PFSK-1 (cell line): ENCODE data around the gene ACTN2.

ENCODE experiments used
- FOXP2 ChIP-seq: optimal IDR thresholded peaks from 2 replicates; pipeline ENCODE3; 2011; ENCODE audit warnings: borderline replicate concordance, control low read depth, inconsistent platforms; ENCODE audit not compliant: insufficient read depth; ENCODE audit errors: extremely low read length, extremely low read depth
- POLR2AphosphoS5 ChIP-seq: IDR thresholded peaks from 2 replicates; pipeline ENCODE4 v1.6.1; 2012; ENCODE audit warnings: low read depth, mild to moderate bottlenecking, control low read depth, low read length, moderate library complexity
- REST ChIP-seq, 2 experiments: IDR thresholded peaks; 2 replicates each; pipeline versions ENCODE4 v1.6.1 to v1.8.0; 2011 to 2012; ENCODE audit warnings: low read depth in 2 of 2, low read length in 2 of 2, control low read depth in 1 of 2, inconsistent platforms in 1 of 2, mild to moderate bottlenecking in 1 of 2, moderate library complexity in 1 of 2; ENCODE audit not compliant: insufficient read depth in 1 of 2
- SIN3A ChIP-seq: IDR thresholded peaks from 2 replicates; pipeline ENCODE4 v1.6.1; 2012; ENCODE audit warnings: mild to moderate bottlenecking, low read length, moderate library complexity, borderline replicate concordance; ENCODE audit not compliant: insufficient read depth
- TAF1 ChIP-seq: IDR thresholded peaks from 2 replicates; pipeline ENCODE4 v1.6.1; 2012; ENCODE audit warnings: low read length, control low read depth, borderline replicate concordance; ENCODE audit not compliant: insufficient read depth

ACTN2 gene

DNA sequence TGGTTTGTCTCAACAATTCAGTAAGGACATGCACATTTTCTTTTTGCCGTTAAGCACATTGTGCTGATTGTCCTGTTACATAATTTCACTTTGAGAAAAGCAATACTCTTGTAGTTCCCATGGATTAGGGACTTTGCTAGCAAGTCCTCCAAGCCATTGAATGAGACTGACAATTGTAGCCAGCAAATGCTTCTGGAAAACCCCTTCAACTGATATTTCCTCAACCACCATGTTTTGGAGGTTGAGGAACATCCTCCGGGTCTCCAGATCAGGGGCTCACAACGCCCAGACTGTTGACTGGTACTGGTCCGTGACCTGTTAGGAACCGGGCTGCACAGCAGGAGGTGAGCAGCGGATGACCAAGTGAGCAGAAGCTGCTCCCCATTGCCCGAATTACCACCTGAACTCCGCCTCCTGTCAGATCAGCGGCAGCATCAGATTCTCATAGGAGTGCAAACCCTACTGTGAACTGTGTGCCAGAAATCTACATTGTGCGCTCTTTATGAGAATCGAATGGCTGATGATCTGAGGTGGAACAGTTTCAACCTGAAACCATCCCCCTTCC, 24.1 kb downstream of the ACTN2 start:
- TF ChIP-seq TAF1 (no peak), POLR2AphosphoS5 (no peak)

- no peak for TF ChIP-seq SIN3A
- TF ChIP-seq REST (IDR thresholded peaks at IDR 0.05; ENCODE audit: insufficient read depth in 1 of 2, low read depth in 2 of 2, low read length in 2 of 2): no peak
- TF ChIP-seq FOXP2: no peak
- TF ChIP-seq POLR2AphosphoS5: no peak
- no peak for TF ChIP-seq TAF1
Measured at GRCh38 chr1:236716160-236716559, 29.9 kb downstream of the ACTN2 start.

DNA sequence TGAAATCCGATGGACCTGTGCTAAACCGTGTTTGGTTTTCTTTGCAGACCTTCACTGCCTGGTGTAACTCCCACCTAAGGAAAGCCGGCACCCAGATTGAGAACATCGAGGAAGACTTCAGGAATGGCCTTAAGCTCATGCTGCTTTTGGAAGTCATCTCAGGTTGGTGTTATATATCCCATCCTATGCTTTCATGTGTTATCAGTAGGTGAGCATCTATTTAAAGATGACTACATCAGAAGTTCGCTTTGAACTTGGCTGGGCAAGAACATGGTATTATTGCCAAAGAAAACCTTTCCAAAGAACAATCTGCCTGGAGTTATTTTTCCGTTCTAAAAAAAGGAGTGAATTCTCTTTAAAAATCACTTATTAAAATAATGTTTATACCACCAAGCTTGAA, 31.5 kb downstream of the ACTN2 start:
- TF ChIP-seq REST (IDR thresholded peaks at IDR 0.05; ENCODE audit: insufficient read depth in 1 of 2, low read depth in 2 of 2, low read length in 2 of 2) (no peak), POLR2AphosphoS5 (no peak), TAF1 (no peak), SIN3A (no peak), FOXP2 (no peak)

GRCh38 chr1:236718328-236718727, 32.0 kb downstream of the ACTN2 start:
- no peak for TF ChIP-seq SIN3A

- TF ChIP-seq SIN3A (no peak), TAF1 (no peak), REST (IDR thresholded peaks at IDR 0.05; ENCODE audit: insufficient read depth in 1 of 2, low read depth in 2 of 2, low read length in 2 of 2) (no peak), POLR2AphosphoS5 (no peak), FOXP2 (no peak)
Measured at GRCh38 chr1:236720206-236720605, 33.9 kb downstream of the ACTN2 start.

GRCh38 chr1:236720611-236721010, 34.3 kb downstream of the ACTN2 start:
- no peak for TF ChIP-seq FOXP2
- no peak for TF ChIP-seq REST (IDR thresholded peaks at IDR 0.05; ENCODE audit: insufficient read depth in 1 of 2, low read depth in 2 of 2, low read length in 2 of 2)
- TF ChIP-seq TAF1: no peak
- no peak for TF ChIP-seq SIN3A
- TF ChIP-seq POLR2AphosphoS5: no peak
